ENCODE data around the gene CSNK2A3. TPM values are rescaled to one million over a fixed set of nuclear protein-coding genes. Genes with fewer than 3 reads are reported as not detected.
"Not testable (repeated sequence)": the region's sequence is repeated elsewhere in the genome, so short reads cannot be mapped to it uniquely, and the experiment has no call there.

The CSNK2A3 gene
- total RNA-seq, 1 donor from 2014 or later, result 2.1 TPM

- intact Hi-C loops (cut with DNase I), result no loop called here
- ATAC-seq (no peak), DNase-seq (ENCODE audit: low spot score) (no peak)
Measured at GRCh38 chr11:11381471-11382105, 28.5 kb upstream of the CSNK2A3 start.

- ATAC-seq (no peak), DNase-seq (ENCODE audit: low spot score) (no peak)
- intact Hi-C loops (cut with DNase I), result no loop called here
Measured at GRCh38 chr11:11380883-11381282, 27.8 kb upstream of the CSNK2A3 start.

GRCh38 chr11:11380340-11380739 lies 27.3 kb upstream of the CSNK2A3 start:
- ATAC-seq (no peak), DNase-seq (ENCODE audit: low spot score) (no peak)
- intact Hi-C loops (cut with DNase I), result no loop called here

DNA sequence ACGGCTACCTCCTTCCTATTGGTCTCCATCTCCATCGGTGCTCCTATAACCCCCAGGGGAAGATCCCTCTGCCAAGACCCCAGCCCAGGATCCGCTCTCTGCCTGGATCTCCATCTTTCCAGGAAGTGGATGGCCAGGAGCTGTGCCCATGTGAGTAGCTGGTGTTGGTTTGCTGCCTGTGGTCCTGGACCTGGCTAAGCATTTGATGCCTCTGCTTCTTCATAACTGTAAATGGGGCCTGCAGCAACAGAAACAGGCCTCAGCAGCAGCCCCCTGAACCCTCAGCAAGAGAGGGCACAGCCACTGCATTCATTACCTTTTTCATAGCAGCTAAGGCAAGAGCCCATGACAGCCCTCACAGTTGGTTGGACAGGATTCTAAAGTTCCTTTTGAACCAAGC lies 26.6 kb upstream of the CSNK2A3 start:
- intact Hi-C loops (cut with DNase I), result no loop called here
- ATAC-seq (no peak), DNase-seq (ENCODE audit: low spot score) (no peak)

DNA sequence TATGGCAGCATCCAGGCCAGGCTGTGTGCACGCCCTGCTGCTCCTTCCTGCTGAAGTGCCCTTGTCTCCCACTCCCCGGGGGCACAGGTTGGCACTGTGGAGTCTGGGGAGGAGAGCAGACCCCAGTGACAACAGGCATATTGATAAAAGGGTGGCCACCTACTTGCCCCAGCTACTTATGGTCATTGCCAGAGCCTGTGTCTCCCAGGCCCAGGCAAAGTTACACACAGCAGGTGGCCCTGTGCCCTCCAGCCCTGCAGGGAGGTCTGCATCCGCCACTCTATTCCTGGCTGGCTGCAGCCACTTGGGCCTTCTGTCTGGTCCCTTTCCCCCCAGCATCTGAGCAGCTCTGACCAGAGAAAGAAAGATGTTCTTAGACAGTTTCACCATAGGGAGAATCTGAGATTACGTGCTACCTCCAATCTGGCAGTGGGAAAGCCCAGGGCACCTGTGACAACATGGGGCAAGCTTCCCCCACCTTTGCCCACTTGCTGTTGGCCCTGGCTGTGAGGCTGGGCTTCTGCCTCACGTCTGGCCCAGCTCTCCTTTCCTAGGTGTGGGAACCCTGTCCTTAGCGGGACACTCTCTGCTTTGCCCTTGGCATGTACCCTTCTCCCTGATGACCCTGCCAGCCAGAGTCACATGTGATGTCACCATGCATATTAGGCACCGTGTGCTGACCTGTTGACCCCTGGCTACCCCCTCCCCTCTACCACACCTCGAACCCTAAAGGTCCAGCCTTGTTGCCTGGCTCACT lies 25.3 kb upstream of the CSNK2A3 start:
- no peak for ATAC-seq
- no peak for DNase-seq (ENCODE audit: low spot score)
- intact Hi-C loops (cut with DNase I), result no loop called here

- DNase-seq (ENCODE audit: low spot score), result no peak
- intact Hi-C loops (cut with DNase I), result no loop called here
- no peak for ATAC-seq
Measured at GRCh38 chr11:11374358-11375148, 21.5 kb upstream of the CSNK2A3 start.

DNA sequence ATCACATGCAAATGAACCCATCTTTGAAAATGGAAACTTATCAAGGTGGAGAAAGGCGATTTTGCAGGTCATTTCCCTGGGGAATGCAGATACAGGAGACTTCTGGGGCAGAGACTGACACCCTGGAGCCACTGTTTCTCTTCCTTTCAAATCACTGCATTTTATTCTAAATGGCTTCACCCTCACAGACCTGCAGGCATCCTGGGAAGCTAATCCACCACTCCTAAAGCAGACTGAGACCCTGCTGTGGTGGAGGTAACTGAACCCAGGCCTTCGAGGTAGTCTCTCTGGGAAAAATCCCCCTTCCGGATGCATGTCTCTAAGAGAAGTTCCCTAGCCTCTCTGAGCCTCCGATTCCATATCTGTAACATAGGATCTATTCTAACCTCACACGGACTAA lies 20.9 kb upstream of the CSNK2A3 start:
- no peak for ATAC-seq
- intact Hi-C loops (cut with DNase I), result no loop called here

GRCh38 chr11:11372461-11372860 lies 19.4 kb upstream of the CSNK2A3 start:
- ATAC-seq (no peak), DNase-seq (ENCODE audit: low spot score) (no peak)
- intact Hi-C loops (cut with DNase I), result no loop called here

More for the DNA sequence above, 20.9 kb upstream of the CSNK2A3 start:
- DNase-seq (ENCODE audit: low spot score), result no peak

DNA sequence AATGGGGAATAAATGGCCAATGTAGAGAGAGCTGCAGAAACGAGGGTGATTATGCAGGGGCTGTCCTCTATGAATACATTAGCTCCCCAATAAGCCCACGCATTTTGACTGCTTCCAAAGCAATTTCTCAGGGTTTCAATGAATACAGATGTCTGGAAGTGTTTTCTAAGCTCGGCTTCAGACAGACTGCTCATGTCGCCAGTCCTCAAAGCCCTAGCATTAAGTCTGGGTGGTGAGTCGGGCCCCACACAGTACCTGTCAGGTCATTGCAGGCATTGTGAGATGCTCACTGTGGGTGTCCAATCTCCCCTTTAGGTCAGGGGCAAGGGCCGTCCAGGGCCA lies 17.9 kb upstream of the CSNK2A3 start:
- intact Hi-C loops (cut with DNase I), result no loop called here
- ATAC-seq (no peak), DNase-seq (ENCODE audit: low spot score) (no peak)

- intact Hi-C loops (cut with DNase I), result no loop called here
- ATAC-seq, result no peak
- DNase-seq (ENCODE audit: low spot score), result no peak
Measured at GRCh38 chr11:11370255-11370961, 17.4 kb upstream of the CSNK2A3 start.

DNA sequence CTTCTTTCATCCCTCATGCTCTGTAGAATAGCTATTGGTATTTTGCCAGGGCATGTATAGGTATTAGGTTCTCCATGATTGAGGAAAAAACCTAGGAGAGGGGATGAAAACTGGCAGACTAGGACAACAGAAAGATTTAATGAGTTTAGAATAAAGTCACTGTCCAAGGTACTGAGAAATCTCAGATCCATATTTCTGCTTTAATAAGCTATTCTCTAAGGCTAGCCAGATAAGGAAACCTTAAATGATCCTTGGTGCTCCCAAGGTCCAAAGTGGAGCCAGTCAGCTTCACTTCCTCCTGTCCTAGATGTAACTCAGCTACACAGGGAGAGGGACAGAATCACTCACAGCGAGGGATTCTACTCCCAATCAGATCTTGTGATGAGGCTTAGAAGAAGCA lies 13.7 kb upstream of the CSNK2A3 start:
- ATAC-seq, result no peak
- intact Hi-C loops (cut with DNase I), result no loop called here
- no peak for DNase-seq (ENCODE audit: low spot score)

DNA sequence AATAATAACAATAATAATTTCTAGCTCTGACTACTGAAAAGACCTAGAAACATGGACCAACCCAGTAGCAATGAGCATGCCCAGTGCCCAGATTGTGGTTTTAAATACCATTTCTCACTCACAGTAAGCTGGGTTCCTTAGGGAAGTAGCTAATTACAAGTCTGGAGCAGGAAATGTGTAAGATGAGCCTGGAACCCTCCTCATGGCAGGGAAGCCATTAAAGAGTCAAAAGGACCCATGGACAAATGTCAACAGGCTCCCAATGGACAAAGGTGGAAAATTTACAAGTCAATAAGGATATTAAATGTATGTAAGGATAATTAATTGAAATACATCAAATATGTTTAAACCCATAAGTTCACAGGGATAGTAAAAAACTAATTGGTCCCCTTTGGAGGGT lies 10.6 kb upstream of the CSNK2A3 start:
- intact Hi-C loops (cut with DNase I), result no loop called here
- no peak for DNase-seq (ENCODE audit: low spot score)
- no peak for ATAC-seq

GRCh38 chr11:11359611-11360010 lies 6.6 kb upstream of the CSNK2A3 start:
- intact Hi-C loops (cut with DNase I), result no loop called here
- no peak for ATAC-seq

GRCh38 chr11:11356842-11357241 lies 3.8 kb upstream of the CSNK2A3 start:
- ATAC-seq, result no peak
- intact Hi-C loops (cut with DNase I), result no loop called here

More at GRCh38 chr11:11359611-11360010, 6.6 kb upstream of the CSNK2A3 start:
- no peak for DNase-seq (ENCODE audit: low spot score)

GRCh38 chr11:11351851-11352250 lies 1.2 kb downstream of the CSNK2A3 start:
- intact Hi-C loops (cut with DNase I); ATAC-seq; DNase-seq (ENCODE audit: low spot score): not testable (repeated sequence)

More at GRCh38 chr11:11356842-11357241, 3.8 kb upstream of the CSNK2A3 start:
- no peak for DNase-seq (ENCODE audit: low spot score)

DNA sequence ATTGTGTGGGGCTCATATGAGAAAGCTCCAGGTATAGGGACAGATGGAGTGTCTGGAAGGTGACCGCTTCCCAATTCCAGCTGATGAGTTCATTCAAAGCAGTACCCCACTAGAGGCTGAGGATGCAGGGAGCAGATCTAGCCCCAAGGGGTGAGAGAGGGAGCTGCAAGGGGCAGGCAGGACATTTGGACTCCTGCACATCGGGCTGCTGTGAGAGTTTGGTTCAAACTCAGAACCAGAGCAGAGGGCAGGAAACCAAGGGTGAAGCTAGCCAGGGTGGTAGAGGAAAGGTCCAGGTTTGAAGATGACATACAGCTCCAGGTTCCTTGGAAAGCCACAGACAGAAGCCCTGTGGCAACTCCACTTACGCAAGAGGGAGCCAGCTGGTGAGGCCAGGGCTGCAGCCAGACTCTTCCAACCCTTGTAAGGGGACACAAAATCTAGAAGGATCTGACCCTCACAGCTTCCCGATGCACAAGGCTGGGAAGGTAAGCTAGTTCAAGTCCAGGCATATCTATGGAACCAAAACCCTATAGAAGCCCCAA lies 1.9 kb downstream of the CSNK2A3 start:
- ATAC-seq, result no peak
- no peak for DNase-seq (ENCODE audit: low spot score)
- intact Hi-C loops (cut with DNase I), result no loop called here

DNA sequence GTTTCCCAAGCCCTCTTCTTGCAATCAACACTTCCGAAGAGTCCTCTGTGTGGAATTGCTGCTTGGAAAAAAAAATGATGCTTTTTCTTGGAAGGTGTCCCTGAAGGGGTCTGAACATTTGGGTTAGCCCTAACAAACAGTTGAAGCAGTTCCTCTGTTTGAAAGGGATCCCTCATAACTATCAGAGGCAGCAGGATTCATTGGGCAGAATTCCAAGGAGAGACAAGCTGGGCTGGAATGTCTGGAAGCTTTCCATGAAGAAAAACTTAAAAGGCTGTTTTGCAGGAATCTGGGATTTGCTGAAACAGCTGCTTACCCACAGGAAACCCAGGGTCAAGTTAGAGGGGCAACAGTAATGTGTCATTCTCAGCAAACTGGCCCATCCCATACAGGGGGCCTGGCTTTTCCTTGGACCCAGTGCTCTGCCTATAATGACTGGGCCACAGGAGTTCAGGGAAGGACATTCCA lies 3.1 kb downstream of the CSNK2A3 start:
- DNase-seq (ENCODE audit: low spot score) (no peak), ATAC-seq (peak; percentile 84)
- intact Hi-C loops (cut with DNase I), result no loop called here

- intact Hi-C loops (cut with DNase I), result no loop called here
Measured at GRCh38 chr11:11349106-11349825, 3.8 kb downstream of the CSNK2A3 start.

More at GRCh38 chr11:11349106-11349825, 3.8 kb downstream of the CSNK2A3 start:
- peak; percentile 1 for ATAC-seq
- no peak for DNase-seq (ENCODE audit: low spot score)
